ENCODE measurements around the gene DDX5.

The DDX5 gene

DNA sequence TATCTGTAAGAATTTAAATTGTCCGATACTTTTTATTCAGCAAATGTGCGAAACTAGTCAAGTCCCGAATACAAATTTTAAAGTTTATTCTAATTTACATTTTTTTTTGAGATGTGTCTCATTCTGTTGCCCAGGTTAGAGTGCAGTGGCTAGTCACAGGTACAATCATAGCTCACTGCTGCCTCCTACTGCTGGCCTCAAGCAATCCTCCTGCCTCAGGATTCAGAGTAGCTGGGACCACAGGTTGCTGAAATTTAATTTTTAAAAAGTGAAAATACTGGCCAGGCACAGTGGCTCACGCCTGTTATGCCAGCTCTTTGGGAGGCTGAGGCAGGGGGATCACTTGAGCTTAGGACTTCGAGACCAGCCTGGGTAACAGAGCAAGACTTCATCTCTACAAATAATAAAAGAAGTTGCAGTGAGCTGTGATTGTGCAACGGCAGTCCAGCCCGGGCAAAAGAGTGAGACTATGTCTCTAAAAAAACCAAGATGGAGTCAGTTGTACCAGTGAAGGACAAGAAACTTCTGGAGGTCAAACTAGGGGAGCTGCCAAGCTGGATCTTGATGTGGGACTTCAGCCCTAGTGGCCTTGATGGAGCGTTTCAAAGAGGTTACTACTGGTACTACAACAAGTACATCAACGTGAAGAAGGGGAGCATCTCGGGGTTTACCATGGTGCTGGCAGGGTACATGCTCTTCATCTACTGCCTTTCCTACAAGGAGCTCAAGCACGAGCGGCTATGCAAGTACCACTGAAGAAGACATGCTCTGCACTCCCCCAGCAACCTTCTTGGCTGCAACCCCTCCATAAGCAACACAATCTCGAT is 14.8 kb downstream of the DDX5 start:
- peak overlapping the region; percentile 15 for H3K4me2 ChIP-seq (ENCODE audit: low read depth, low read length, poor library complexity, severe bottlenecking)
- no peaks in the 10 kb centered on the region for H3F3A ChIP-seq (ENCODE audit: low read depth)
- no peak overlapping the region for H2AFZ ChIP-seq (ENCODE audit: low read length)
- H3K4me3 ChIP-seq (ENCODE audit: low read length, poor library complexity, severe bottlenecking) = no peak overlapping the region
- H3K27me3 ChIP-seq (ENCODE audit: insufficient read depth, low read length, poor library complexity, severe bottlenecking) = no peaks in the 10 kb centered on the region
- peaks cover 36% of the 10 kb centered on the region for H3K79me2 ChIP-seq (ENCODE audit: insufficient read depth, low read length)
- no peaks in the 10 kb centered on the region for H3K9me2 ChIP-seq (replicated peaks; ENCODE audit: low read depth, low read length)
- peaks cover 14% of the 10 kb centered on the region; the same call in 1 of the 2 replicates for H3K36me3 ChIP-seq (ENCODE audit: insufficient read depth, low read length)
- TF ChIP-seq, protein P1, sequence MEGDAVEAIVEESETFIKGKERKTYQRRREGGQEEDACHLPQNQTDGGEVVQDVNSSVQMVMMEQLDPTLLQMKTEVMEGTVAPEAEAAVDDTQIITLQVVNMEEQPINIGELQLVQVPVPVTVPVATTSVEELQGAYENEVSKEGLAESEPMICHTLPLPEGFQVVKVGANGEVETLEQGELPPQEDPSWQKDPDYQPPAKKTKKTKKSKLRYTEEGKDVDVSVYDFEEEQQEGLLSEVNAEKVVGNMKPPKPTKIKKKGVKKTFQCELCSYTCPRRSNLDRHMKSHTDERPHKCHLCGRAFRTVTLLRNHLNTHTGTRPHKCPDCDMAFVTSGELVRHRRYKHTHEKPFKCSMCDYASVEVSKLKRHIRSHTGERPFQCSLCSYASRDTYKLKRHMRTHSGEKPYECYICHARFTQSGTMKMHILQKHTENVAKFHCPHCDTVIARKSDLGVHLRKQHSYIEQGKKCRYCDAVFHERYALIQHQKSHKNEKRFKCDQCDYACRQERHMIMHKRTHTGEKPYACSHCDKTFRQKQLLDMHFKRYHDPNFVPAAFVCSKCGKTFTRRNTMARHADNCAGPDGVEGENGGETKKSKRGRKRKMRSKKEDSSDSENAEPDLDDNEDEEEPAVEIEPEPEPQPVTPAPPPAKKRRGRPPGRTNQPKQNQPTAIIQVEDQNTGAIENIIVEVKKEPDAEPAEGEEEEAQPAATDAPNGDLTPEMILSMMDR (conservative IDR thresholded peaks at IDR 0.05; ENCODE audit: low read length) = peak; percentile 80
- TF ChIP-seq EZH2phosphoT487 (IDR thresholded peaks at IDR 0.05; ENCODE audit: borderline replicate concordance) = no peak
- no peak overlapping the region for H3K9ac ChIP-seq (ENCODE audit: low read depth, low read length, poor library complexity, severe bottlenecking)
- peaks cover 23% of the 10 kb centered on the region for H3K4me1 ChIP-seq (ENCODE audit: insufficient read depth, low read length, poor library complexity, severe bottlenecking)
- H4K20me1 ChIP-seq (ENCODE audit: insufficient read depth, low read length, poor library complexity, severe bottlenecking) = peaks cover 15% of the 10 kb centered on the region
- no peaks in the 10 kb centered on the region for H3K9me3 ChIP-seq (ENCODE audit: insufficient read depth, low read depth, low read length)

DNA sequence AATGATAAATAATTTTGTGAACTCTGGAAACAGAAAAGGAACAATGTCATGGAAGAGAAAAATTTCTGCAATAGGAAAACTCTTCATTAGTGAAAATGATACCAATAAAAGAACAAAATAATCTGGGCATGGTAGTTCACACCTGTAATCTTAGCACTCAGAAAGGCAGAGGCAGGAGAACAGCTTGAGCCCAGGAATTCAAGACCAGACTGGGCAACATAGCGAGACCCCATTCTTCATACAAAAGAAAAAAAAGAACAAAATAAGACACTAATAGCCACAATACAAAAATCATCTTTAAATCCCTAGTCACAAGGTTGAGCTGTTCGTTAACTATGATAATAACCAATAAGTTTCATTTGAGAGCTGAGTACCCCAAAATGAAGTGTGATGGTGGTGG is 17.8 kb downstream of the DDX5 start:
- no peak overlapping the region for H3K4me3 ChIP-seq (ENCODE audit: low read length, poor library complexity, severe bottlenecking)
- peaks cover 16% of the 10 kb centered on the region for H3K4me1 ChIP-seq (ENCODE audit: insufficient read depth, low read length, poor library complexity, severe bottlenecking)
- H4K20me1 ChIP-seq (ENCODE audit: insufficient read depth, low read length, poor library complexity, severe bottlenecking) = peaks cover 6% of the 10 kb centered on the region
- peaks cover 11% of the 10 kb centered on the region; the same call in 1 of the 2 replicates for H3K79me2 ChIP-seq (ENCODE audit: insufficient read depth, low read length)
- H3K4me2 ChIP-seq (ENCODE audit: low read depth, low read length, poor library complexity, severe bottlenecking) = no peak overlapping the region
- H3F3A ChIP-seq (ENCODE audit: low read depth) = no peaks in the 10 kb centered on the region
- no peaks in the 10 kb centered on the region for H3K27me3 ChIP-seq (ENCODE audit: insufficient read depth, low read length, poor library complexity, severe bottlenecking)
- H3K9me2 ChIP-seq (replicated peaks; ENCODE audit: low read depth, low read length) = no peaks in the 10 kb centered on the region
- H3K9ac ChIP-seq (ENCODE audit: low read depth, low read length, poor library complexity, severe bottlenecking) = no peak overlapping the region
- TF ChIP-seq, protein P1 (conservative IDR thresholded peaks at IDR 0.05; ENCODE audit: low read length) = no peak
- H3K9me3 ChIP-seq (ENCODE audit: insufficient read depth, low read depth, low read length) = no peaks in the 10 kb centered on the region
- peaks cover 14% of the 10 kb centered on the region; the same call in 1 of the 2 replicates for H3K36me3 ChIP-seq (ENCODE audit: insufficient read depth, low read length)
- no peak overlapping the region for H2AFZ ChIP-seq (ENCODE audit: low read length)

DNA sequence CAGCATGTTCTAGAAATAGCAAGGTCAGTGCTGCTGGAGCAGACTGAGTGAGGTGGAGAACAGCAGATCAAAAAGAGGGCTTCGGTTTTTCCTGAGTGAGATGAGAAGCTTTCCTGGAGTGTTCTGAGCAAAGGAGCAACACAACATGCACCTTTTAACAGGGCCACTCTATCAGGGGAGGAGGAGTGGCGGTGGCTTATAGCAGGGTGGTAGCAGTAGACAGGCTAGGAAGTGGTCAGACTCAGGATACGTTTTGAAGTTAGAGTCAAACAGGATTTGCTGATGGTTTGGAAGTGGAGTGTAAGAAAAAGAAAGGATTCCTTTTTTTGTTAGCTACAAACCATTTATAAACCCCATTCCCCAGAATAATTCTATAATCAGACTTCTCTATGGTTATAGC is 21.7 kb downstream of the DDX5 start:
- Histone ChIP-seq H4K20me1 (ENCODE audit: insufficient read depth, low read length, poor library complexity, severe bottlenecking) (no peaks in the 10 kb centered on the region), H3K79me2 (ENCODE audit: insufficient read depth, low read length) (no peaks in the 10 kb centered on the region), H3K9me3 (ENCODE audit: insufficient read depth, low read depth, low read length) (no peaks in the 10 kb centered on the region), H3K4me2 (ENCODE audit: low read depth, low read length, poor library complexity, severe bottlenecking) (peak overlapping the region; percentile 30), H3K36me3 (ENCODE audit: insufficient read depth, low read length) (0 out of 2 replicates have a peak, but pooled peaks cover 7% of the 10 kb centered on the region), H3K9ac (ENCODE audit: low read depth, low read length, poor library complexity, severe bottlenecking) (no peak overlapping the region), H3K4me1 (ENCODE audit: insufficient read depth, low read length, poor library complexity, severe bottlenecking) (peaks cover 8% of the 10 kb centered on the region), H2AFZ (ENCODE audit: low read length) (no peak overlapping the region), H3K4me3 (ENCODE audit: low read length, poor library complexity, severe bottlenecking) (no peak overlapping the region), H3K27me3 (ENCODE audit: insufficient read depth, low read length, poor library complexity, severe bottlenecking) (no peaks in the 10 kb centered on the region), H3F3A (ENCODE audit: low read depth) (no peaks in the 10 kb centered on the region), H3K9me2 (replicated peaks; ENCODE audit: low read depth, low read length) (no peaks in the 10 kb centered on the region)
- TF ChIP-seq, protein P1 (conservative IDR thresholded peaks at IDR 0.05; ENCODE audit: low read length) = no peak
- TF ChIP-seq EZH2phosphoT487 (IDR thresholded peaks at IDR 0.05; ENCODE audit: borderline replicate concordance) = no peak
